Measurements from ENCODE around the gene PARP1.
"Not testable (repeated sequence)": the region's sequence is repeated elsewhere in the genome, so short reads cannot be mapped to it uniquely, and the experiment has no call there.

The PARP1 gene

DNA sequence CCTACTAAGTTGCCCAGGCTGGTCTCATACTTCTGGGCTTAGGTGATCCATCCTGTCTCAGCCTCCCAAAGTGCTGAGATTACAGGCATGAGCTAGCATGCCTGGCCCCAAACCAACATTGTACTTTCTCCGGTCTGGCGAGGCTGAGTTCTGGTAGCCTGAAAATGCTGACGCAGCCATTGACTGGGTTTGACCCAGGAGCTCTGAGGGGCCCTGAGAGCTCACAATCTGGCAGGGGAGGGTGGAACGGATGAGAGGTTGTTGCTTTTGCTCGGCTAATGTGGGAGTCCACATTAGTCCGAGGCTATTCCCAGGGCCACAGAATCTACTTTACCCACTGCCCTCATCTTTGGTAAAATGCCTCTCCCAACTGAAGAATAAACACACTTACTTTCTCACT is 35.1 kb upstream of the PARP1 start:
- H3K4me1 ChIP-seq (ENCODE audit: insufficient read depth, low read length), result no peaks in the 10 kb centered on the region
- H3K9ac ChIP-seq (ENCODE audit: low read length), result no peak overlapping the region
- H3K36me3 ChIP-seq (ENCODE audit: insufficient read depth, low read length), result no peaks in the 10 kb centered on the region
- no peaks in the 10 kb centered on the region for H3K9me3 ChIP-seq (ENCODE audit: low read length)
- no peak overlapping the region for H3K27ac ChIP-seq (ENCODE audit: low read depth, low read length)
- no peaks in the 10 kb centered on the region for H3K27me3 ChIP-seq (ENCODE audit: control insufficient read depth in 1 of 2, insufficient read depth in 2 of 2, low read length in 2 of 2)
- no peak overlapping the region for H3K4me3 ChIP-seq (ENCODE audit: low read depth in 1 of 2, low read length in 2 of 2)

DNA sequence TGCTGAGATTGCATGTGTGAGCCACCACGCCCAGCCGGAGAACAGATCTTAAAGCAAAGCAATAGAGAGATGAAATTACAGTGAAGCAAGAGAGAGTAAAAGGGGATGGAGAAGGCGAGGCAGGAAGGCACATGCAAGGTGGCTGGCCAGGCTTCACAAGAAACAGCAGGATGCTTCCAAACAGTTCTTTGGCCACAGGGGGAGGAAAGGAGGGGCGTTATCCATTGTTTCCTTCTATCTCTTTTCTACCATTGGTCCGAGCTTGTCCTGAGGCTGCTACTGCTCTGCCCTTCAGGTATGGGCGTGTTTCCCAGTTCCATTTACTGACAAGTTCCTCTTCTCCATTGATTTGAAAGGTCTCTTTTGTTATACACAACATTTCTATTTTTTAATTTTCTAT is 33.7 kb upstream of the PARP1 start:
- Histone ChIP-seq H3K4me1 (ENCODE audit: insufficient read depth, low read length) (no peaks in the 10 kb centered on the region), H3K27me3 (ENCODE audit: control insufficient read depth in 1 of 2, insufficient read depth in 2 of 2, low read length in 2 of 2) (no peaks in the 10 kb centered on the region), H3K9ac (ENCODE audit: low read length) (no peak overlapping the region), H3K36me3 (ENCODE audit: insufficient read depth, low read length) (no peaks in the 10 kb centered on the region), H3K4me3 (ENCODE audit: low read depth in 1 of 2, low read length in 2 of 2) (no peak overlapping the region), H3K9me3 (ENCODE audit: low read length) (no peaks in the 10 kb centered on the region), H3K27ac (ENCODE audit: low read depth, low read length) (no peak overlapping the region)

DNA sequence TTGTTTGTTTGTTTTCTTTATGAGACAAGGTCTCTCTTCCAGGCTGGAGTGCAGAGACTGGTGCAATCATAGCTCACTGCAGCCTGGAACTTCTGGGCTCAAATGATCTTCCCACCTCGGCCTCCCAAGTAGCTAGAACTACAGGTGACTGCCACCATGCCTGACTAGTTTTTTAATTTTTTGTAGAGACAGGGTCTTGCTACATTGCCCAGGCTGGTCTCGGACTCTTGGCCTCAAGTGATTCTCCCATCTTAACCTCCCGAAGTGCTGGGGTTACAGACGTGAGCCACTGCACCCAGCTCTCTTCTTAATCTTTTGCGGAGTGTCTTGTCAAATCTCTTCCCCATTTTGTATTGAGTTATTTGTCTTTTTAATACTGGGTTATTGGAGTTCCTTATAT is 32.6 kb upstream of the PARP1 start:
- no peak overlapping the region for H3K4me3 ChIP-seq (ENCODE audit: low read depth in 1 of 2, low read length in 2 of 2)
- no peaks in the 10 kb centered on the region for H3K9me3 ChIP-seq (ENCODE audit: low read length)
- no peaks in the 10 kb centered on the region for H3K4me1 ChIP-seq (ENCODE audit: insufficient read depth, low read length)
- no peak overlapping the region for H3K9ac ChIP-seq (ENCODE audit: low read length)
- no peaks in the 10 kb centered on the region for H3K36me3 ChIP-seq (ENCODE audit: insufficient read depth, low read length)
- no peak overlapping the region for H3K27ac ChIP-seq (ENCODE audit: low read depth, low read length)
- H3K27me3 ChIP-seq (ENCODE audit: control insufficient read depth in 1 of 2, insufficient read depth in 2 of 2, low read length in 2 of 2), result no peaks in the 10 kb centered on the region

DNA sequence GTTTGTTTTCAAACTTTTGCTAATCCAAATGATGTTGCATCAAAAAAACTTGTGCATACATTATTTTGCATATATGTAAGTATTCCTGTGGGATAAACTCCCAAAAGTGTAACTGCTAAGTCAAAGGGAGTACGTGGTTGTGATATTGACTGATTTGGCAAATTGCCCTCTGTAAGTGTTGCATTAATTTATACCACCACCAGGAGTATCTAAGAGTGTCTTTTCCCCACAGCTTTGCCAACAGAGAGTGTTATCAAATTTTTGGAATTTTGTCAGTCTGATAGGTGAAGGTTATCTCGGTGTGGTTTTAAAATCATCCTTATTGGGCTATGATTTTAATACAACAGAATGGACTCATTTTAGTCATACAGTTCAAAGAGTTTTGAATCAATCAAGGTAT is 30.1 kb upstream of the PARP1 start:
- H3K9ac ChIP-seq (ENCODE audit: low read length), result no peak overlapping the region
- no peak overlapping the region for H3K27ac ChIP-seq (ENCODE audit: low read depth, low read length)
- no peak overlapping the region for H3K4me3 ChIP-seq (ENCODE audit: low read depth in 1 of 2, low read length in 2 of 2)
- no peaks in the 10 kb centered on the region for H3K27me3 ChIP-seq (ENCODE audit: control insufficient read depth in 1 of 2, insufficient read depth in 2 of 2, low read length in 2 of 2)
- no peaks in the 10 kb centered on the region for H3K36me3 ChIP-seq (ENCODE audit: insufficient read depth, low read length)
- no peaks in the 10 kb centered on the region for H3K9me3 ChIP-seq (ENCODE audit: low read length)
- no peaks in the 10 kb centered on the region for H3K4me1 ChIP-seq (ENCODE audit: insufficient read depth, low read length)

DNA sequence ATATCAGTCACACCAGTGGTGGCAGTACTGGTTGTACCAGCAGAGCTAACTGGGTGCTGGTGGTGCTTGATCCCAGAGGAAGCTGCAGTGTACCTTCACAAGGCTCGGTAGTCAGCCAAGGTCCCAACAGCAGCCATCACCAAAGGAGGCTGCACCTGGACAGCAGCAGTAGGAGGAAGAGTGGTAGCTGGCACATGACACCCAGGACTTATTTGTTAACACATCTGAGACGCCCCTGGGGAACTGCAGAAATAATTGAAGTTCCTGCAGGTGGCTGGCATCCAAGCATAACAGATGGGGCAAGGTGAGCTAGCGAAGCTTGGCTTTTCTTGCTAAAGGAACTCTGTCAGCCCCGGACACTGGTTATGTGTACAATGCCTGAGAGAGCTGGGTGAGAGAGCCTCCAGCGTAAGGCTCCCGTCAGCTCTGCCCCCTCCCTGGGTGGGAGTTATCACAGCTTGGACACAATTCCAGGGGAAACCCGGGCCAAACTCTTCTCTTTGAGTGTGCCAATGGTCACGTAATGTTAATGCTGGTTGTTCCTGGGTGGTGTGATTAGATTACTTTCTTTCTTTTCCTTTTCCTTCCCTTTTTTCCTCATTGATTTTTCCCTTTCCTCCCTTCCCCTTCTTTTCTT is 29.1 kb upstream of the PARP1 start:
- H3K4me1 ChIP-seq (ENCODE audit: insufficient read depth, low read length), result no peaks in the 10 kb centered on the region
- no peaks in the 10 kb centered on the region for H3K9me3 ChIP-seq (ENCODE audit: low read length)
- H3K9ac ChIP-seq (ENCODE audit: low read length), result no peak overlapping the region
- H3K4me3 ChIP-seq (ENCODE audit: low read depth in 1 of 2, low read length in 2 of 2), result no peak overlapping the region
- H3K27me3 ChIP-seq (ENCODE audit: control insufficient read depth in 1 of 2, insufficient read depth in 2 of 2, low read length in 2 of 2), result no peaks in the 10 kb centered on the region
- no peaks in the 10 kb centered on the region for H3K36me3 ChIP-seq (ENCODE audit: insufficient read depth, low read length)
- H3K27ac ChIP-seq (ENCODE audit: low read depth, low read length), result no peak overlapping the region

DNA sequence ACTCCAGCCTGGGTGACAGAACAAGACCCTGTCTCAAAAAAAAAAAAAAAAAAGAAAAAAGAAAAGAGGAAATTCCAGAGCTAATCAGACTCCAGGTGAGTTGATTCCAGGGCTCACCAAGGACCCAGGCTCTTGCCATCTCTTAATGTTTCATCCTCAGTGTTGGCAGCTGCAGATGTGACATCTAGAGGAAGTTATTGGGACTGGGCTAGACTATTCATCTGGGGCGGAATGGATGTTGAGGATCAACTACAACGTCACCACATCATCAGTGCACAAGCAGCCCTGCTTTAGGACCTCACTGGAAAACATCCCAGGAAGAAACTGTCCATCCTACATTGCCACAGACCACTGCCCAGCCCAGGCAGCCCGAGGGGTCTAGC is 28.6 kb upstream of the PARP1 start:
- H3K4me3 ChIP-seq (ENCODE audit: low read depth in 1 of 2, low read length in 2 of 2), result no peak overlapping the region
- H3K9ac ChIP-seq (ENCODE audit: low read length), result no peak overlapping the region
- H3K27ac ChIP-seq (ENCODE audit: low read depth, low read length), result no peak overlapping the region
- no peaks in the 10 kb centered on the region for H3K4me1 ChIP-seq (ENCODE audit: insufficient read depth, low read length)
- H3K27me3 ChIP-seq (ENCODE audit: control insufficient read depth in 1 of 2, insufficient read depth in 2 of 2, low read length in 2 of 2), result no peaks in the 10 kb centered on the region
- no peaks in the 10 kb centered on the region for H3K36me3 ChIP-seq (ENCODE audit: insufficient read depth, low read length)
- no peaks in the 10 kb centered on the region for H3K9me3 ChIP-seq (ENCODE audit: low read length)

DNA sequence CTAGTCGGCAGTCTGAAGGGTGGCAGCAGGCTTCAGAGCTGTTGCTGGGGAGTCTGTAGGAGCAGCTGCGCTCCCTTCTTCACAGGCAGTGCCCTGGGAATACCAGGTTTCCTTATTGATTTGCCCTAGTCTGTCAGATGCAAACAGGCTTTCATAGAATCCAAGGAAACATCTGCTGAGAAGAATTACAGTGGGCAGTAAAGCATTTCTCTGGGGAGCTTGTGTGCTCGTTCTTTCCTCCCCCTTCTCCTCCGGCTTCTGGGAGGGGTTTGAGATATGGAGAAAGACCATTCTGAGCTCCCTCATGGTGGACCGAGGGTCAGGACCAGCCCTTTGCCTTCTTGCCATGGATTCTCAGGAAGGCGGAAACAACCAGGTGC is 25.4 kb upstream of the PARP1 start:
- Histone ChIP-seq H3K9ac (ENCODE audit: low read length) (no peak overlapping the region), H3K4me1 (ENCODE audit: insufficient read depth, low read length) (no peaks in the 10 kb centered on the region), H3K36me3 (ENCODE audit: insufficient read depth, low read length) (no peaks in the 10 kb centered on the region), H3K27ac (ENCODE audit: low read depth, low read length) (no peak overlapping the region), H3K4me3 (ENCODE audit: low read depth in 1 of 2, low read length in 2 of 2) (no peak overlapping the region), H3K9me3 (ENCODE audit: low read length) (no peaks in the 10 kb centered on the region), H3K27me3 (ENCODE audit: control insufficient read depth in 1 of 2, insufficient read depth in 2 of 2, low read length in 2 of 2) (no peaks in the 10 kb centered on the region)

DNA sequence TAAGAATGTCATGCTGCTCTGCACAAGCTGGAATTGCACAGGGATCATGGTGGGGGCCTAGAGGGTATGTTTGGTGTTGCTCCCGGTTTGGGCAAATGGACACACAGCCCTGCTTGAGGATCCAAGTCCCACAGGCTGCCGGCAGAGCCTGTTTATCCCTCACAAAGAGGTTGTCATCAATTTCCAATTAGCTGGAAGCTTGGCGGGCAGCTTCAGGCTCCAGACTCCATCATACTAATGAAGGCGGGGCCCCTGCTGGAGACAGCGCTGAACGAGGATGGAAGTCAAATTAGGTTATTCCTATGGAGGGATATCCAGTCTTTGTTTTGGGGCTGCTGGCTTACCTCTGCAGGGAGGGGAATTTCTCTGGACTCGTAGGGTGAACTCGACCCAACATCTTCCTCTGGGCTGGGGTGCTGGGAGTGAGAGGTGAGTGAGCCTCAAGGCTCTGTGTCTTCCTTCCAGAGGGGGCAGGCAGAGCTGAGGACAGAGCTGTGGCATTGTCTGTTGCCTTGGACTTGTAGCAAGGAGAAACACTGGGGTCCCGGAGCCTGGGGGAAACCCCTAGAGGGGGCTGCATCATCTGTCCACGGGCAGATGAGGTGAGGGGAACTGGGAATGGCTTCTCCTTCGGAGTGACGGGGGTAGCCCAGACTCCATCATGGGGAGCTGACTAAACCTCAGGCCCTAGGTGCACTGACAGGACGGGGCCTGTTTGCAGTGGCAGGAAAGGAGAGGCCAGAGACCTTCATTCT is 24.9 kb upstream of the PARP1 start:
- no peak overlapping the region for H3K4me3 ChIP-seq (ENCODE audit: low read depth in 1 of 2, low read length in 2 of 2)
- no peaks in the 10 kb centered on the region for H3K27me3 ChIP-seq (ENCODE audit: control insufficient read depth in 1 of 2, insufficient read depth in 2 of 2, low read length in 2 of 2)
- no peaks in the 10 kb centered on the region for H3K36me3 ChIP-seq (ENCODE audit: insufficient read depth, low read length)
- H3K9me3 ChIP-seq (ENCODE audit: low read length), result no peaks in the 10 kb centered on the region
- H3K27ac ChIP-seq (ENCODE audit: low read depth, low read length), result no peak overlapping the region
- H3K9ac ChIP-seq (ENCODE audit: low read length), result no peak overlapping the region
- H3K4me1 ChIP-seq (ENCODE audit: insufficient read depth, low read length), result no peaks in the 10 kb centered on the region

DNA sequence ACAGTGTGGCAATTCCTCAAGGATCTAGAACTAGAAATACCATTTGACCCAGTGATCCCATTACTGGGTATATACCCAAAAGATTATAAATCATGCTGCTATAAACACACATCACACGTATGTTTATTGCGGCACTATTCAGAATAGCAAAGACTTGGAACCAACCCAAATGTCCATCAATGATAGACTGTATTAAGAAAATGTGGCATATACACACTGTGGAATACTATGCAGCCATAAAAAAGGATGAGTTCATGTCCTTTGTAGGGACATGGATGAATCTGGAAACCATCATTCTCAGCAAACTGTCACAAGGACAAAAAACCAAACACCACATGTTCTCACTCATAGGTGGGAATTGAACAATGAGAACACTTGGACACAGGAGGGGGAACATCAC is 24.0 kb upstream of the PARP1 start:
- H3K27me3 ChIP-seq (ENCODE audit: control insufficient read depth in 1 of 2, insufficient read depth in 2 of 2, low read length in 2 of 2); H3K27ac ChIP-seq (ENCODE audit: low read depth, low read length); H3K4me1 ChIP-seq (ENCODE audit: insufficient read depth, low read length); H3K9ac ChIP-seq (ENCODE audit: low read length); H3K4me3 ChIP-seq (ENCODE audit: low read depth in 1 of 2, low read length in 2 of 2); H3K9me3 ChIP-seq (ENCODE audit: low read length); H3K36me3 ChIP-seq (ENCODE audit: insufficient read depth, low read length): not testable (repeated sequence)

DNA sequence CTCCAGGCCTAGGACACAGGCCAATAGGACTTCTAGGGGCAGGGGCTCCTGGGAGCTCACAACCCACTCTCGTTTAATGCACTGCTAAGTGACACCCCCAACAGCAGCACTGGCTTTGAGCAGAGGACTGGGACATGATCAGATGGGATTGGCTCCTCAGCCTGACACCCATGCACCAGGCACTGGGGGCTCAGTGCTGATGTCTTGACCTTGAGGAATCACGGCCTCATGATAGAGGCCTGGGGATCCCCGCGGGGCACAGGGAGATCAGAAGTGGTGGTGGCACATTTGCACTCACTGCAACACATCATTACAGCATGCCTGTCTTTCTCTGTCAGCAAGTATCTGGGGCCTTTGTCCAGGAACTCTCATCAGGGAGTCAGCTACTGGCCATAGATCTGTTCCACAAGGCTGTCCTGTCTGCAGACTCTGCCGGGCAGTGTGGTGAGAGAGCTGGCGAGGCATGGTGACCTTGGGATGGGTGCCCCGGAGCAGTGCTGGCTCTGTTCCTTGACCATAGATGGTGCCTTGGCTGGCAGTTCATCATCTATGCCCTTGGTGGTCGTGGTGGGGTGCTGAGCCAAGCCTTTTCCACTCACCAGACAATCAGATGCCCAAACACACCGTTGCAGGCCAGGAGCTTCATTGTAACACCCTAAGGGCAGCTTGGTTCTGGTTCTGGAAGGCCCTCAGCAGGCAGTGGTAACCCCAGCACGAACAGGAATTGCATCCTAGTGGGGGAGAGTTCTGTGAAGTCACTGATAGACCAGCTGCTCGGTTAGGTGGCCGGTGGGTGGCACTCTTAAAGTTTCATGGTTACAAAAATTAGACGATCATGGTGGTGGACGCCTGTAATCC is 22.2 kb upstream of the PARP1 start:
- Histone ChIP-seq H3K27ac (ENCODE audit: low read depth, low read length) (no peak overlapping the region), H3K4me1 (ENCODE audit: insufficient read depth, low read length) (peaks cover 5% of the 10 kb centered on the region), H3K27me3 (ENCODE audit: control insufficient read depth in 1 of 2, insufficient read depth in 2 of 2, low read length in 2 of 2) (no peaks in the 10 kb centered on the region), H3K9ac (ENCODE audit: low read length) (no peak overlapping the region), H3K4me3 (ENCODE audit: low read depth in 1 of 2, low read length in 2 of 2) (no peak overlapping the region), H3K9me3 (ENCODE audit: low read length) (no peaks in the 10 kb centered on the region), H3K36me3 (ENCODE audit: insufficient read depth, low read length) (no peaks in the 10 kb centered on the region)

DNA sequence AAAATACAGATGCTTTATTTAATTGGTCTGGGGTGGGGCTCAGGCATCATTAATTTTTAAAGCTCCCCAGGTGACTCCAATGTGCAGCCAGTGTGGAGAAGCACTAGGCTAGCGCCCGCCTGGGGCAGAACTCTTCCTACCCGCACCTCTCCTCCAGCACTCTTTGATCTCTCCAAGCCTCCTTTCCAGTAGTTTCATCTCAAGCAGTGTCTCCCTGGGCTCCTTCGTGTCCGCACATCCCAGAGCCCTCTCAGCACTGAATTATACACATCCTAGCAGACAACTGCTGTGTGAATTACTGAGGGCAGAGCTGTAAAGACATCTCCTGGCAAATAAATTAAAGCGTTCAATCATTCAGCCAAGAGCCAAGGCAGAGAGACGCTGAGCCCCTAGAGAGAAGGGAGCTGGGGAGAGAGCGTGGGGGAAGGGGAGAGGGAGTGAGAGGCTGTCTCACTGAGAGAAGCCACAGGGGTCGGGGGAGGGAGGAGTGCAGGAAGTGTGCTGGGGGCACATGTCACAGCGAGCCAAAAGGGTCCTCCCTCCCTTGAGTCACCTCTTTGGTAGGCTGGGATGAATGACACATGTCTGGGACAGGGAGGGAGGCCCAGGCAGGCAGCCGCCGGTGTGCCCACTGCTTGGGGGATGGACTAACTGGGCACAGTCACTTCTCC is 21.0 kb upstream of the PARP1 start:
- H3K4me1 ChIP-seq (ENCODE audit: insufficient read depth, low read length), result peaks cover 6% of the 10 kb centered on the region
- H3K4me3 ChIP-seq (ENCODE audit: low read depth in 1 of 2, low read length in 2 of 2), result no peak overlapping the region
- no peaks in the 10 kb centered on the region for H3K9me3 ChIP-seq (ENCODE audit: low read length)
- H3K27ac ChIP-seq (ENCODE audit: low read depth, low read length), result no peak overlapping the region
- no peak overlapping the region for H3K9ac ChIP-seq (ENCODE audit: low read length)
- no peaks in the 10 kb centered on the region for H3K36me3 ChIP-seq (ENCODE audit: insufficient read depth, low read length)
- no peaks in the 10 kb centered on the region for H3K27me3 ChIP-seq (ENCODE audit: control insufficient read depth in 1 of 2, insufficient read depth in 2 of 2, low read length in 2 of 2)
